Esophagus (tissue), 2 donors: ENCODE measurements around the gene TASP1. TPM values are rescaled to one million over a fixed set of nuclear protein-coding genes. Genes with fewer than 3 reads are reported as not detected.

Source experiments
- H3K27ac ChIP-seq, 2 donors: one replicate each; pipeline ENCODE4 v1.5.1; 2013; ENCODE audit warnings: low read depth in 2 of 2, mild to moderate bottlenecking in 2 of 2, inconsistent platforms in 1 of 2, low read length in 1 of 2, moderate library complexity in 1 of 2
- H3K27me3 ChIP-seq, 2 donors: one replicate each; pipeline ENCODE4 v1.6.1; 2013; ENCODE audit warnings: low read length in 2 of 2, control low read depth in 1 of 2, mild to moderate bottlenecking in 1 of 2; ENCODE audit not compliant: insufficient read depth in 2 of 2, control insufficient read depth in 1 of 2
- H3K36me3 ChIP-seq, 2 donors: one replicate each; pipeline ENCODE4 v1.6.1; 2013; ENCODE audit warnings: low read length in 1 of 2; ENCODE audit not compliant: control insufficient read depth in 2 of 2, insufficient read depth in 2 of 2
- H3K4me1 ChIP-seq, 2 donors: one replicate each; pipeline ENCODE4 v1.6.1; 2013; ENCODE audit warnings: low read length in 1 of 2; ENCODE audit not compliant: control insufficient read depth in 2 of 2, insufficient read depth in 2 of 2
- H3K4me3 ChIP-seq, 2 donors: one replicate each; pipeline ENCODE4 v1.5.1; 2013; ENCODE audit warnings: low read length in 2 of 2, mild to moderate bottlenecking in 2 of 2, low read depth in 1 of 2, moderate library complexity in 1 of 2
- H3K9me3 ChIP-seq, 2 donors: one replicate each; pipeline ENCODE4 v1.6.1; 2013; ENCODE audit warnings: mild to moderate bottlenecking in 2 of 2, low read depth in 1 of 2, low read length in 1 of 2, moderate library complexity in 1 of 2; ENCODE audit not compliant: control insufficient read depth in 2 of 2, insufficient read depth in 1 of 2
- WGBS, 2 donors: extraction: QIAGEN DNeasy Blood & Tissue Kit; methylation state at CpG; one replicate each; pipeline ENCODE4 v1.1.7; 2013; 5-methylcytosine and 5-hydroxymethylcytosine counted together
- polyA plus RNA-seq, 2 donors: library from polyadenylated mRNA; stranded (reverse); fragments of 200-250 nt; gene quantifications; one replicate each; pipeline ENCODE4 v1.2.3, GENCODE V29; 2013
- donor health status: healthy with polysubstance abuse.
- donor health status: Bipolar disorder and iron deficiency.

Gene TASP1
- polyA plus RNA-seq, 2 donors, result 3.5 to 4.9 TPM

DNA sequence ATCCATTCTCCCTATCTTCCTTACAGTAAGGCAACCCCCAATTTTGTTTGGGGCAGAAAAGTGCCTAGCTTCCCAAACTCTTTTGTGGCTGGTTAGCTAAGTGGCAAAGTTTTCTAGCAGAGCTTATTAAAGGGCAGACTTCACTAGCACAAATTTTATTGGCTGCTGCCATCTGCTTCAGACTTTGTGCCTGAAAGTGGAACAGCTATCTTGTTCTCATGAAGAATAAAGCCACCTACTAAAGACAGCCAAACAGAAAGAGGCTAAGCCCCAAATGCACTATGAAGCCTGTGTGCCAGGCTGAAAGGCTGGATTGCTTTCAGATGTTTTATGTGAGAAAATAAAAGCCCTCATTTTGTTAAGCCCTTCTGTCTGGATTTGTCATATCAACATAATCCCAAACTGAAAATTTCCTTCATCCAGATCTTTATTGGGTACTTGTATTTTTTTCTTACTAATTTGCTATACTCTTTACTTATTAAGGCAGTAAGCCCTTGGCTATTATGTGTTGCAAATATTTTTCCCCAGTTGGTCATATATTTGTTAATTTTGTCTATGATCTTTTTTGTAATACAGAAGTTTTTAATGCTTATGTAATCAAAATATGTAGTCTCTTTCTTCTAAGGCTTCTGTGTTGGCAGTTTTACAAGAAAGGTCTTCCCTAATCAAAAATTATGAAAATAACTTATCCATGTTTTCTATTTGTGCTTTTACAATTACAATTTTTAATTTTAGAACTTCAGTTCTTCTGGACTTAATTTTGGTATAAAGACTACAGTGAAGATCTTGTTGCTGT is 191.1 kb downstream of the TASP1 start:
- Histone ChIP-seq H3K36me3 (no peaks in the 10 kb centered on the region), H3K27me3 (no peaks in the 10 kb centered on the region)

DNA sequence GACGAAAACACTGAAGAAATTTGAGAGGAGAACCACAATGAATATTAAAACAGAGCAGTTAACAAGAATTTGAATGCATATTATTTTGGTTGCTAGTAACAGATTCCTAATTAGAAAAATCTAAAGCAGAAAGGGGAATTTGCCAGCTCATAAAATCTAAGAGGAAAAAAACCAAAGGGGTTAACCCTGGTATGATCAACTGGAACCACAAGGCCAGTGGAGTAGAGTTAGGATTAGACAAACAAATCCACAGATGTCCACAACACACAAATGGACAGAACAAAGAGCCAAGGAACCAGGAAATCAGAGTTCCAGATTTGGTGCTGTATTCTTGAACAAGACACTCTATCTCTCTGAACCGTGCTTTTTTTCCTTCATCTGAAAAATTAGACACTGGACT is 195.0 kb downstream of the TASP1 start:
- no peaks in the 10 kb centered on the region for H3K27me3 ChIP-seq
- no peak overlapping the region for H3K27ac ChIP-seq
- H3K9me3 ChIP-seq, result no peaks in the 10 kb centered on the region
- 88 to 89% methylated on average over 2 of the region's 2 CpGs for WGBS, 2 donors
- no peak overlapping the region for H3K4me3 ChIP-seq
- H3K36me3 ChIP-seq, result no peaks in the 10 kb centered on the region
- H3K4me1 ChIP-seq, result no peaks in the 10 kb centered on the region

More for the DNA sequence above, 191.1 kb downstream of the TASP1 start:
- Histone ChIP-seq H3K27ac (no peak overlapping the region), H3K9me3 (no peaks in the 10 kb centered on the region), H3K4me3 (no peak overlapping the region), H3K4me1 (no peaks in the 10 kb centered on the region)

DNA sequence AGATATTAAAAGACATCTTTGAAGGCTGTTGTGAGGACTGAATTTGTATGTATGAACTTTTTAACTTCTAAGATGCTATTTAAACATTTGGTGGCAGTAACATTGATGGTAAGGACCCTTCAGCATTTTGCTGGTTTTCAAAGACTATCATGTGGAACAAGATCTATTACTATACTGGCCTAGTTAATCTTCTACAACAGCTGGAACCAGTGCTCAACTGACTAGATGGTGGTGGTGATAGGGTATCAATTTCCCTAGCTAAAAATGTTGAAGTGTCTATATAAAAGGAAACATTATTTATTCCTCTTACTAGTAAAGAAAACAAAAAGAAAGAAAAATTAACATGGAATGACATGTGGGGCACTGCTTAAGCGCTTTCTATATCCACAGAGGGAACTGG is 195.7 kb downstream of the TASP1 start:
- Histone ChIP-seq H3K27me3 (no peaks in the 10 kb centered on the region), H3K36me3 (no peaks in the 10 kb centered on the region), H3K27ac (no peak overlapping the region), H3K9me3 (no peaks in the 10 kb centered on the region), H3K4me1 (no peaks in the 10 kb centered on the region), H3K4me3 (no peak overlapping the region)
- 90 to 92% methylated on average over 1 of the region's 1 CpG for WGBS, 2 donors

DNA sequence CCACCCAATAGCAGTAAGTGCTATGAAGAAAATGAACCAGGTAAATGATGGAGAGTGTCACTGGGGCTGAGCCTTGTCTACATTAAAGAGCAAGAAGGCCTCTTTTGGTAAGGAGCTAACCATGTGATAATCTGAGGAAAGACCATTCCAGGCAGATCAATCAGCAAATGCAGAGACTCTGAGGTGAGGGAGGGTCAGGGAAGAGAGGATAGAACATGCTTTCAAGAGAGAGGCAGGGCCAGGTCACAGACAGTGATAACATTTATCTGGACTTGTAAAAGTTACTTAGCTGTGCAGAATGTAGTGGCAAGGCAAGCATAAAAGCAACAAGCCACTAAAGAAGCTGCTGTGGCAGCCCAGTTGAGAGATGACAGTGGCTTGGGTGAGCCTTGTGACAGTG is 197.3 kb downstream of the TASP1 start:
- Histone ChIP-seq H3K4me1 (no peaks in the 10 kb centered on the region), H3K36me3 (no peaks in the 10 kb centered on the region), H3K27ac (no peak overlapping the region), H3K9me3 (no peaks in the 10 kb centered on the region), H3K27me3 (no peaks in the 10 kb centered on the region), H3K4me3 (no peak overlapping the region)

DNA sequence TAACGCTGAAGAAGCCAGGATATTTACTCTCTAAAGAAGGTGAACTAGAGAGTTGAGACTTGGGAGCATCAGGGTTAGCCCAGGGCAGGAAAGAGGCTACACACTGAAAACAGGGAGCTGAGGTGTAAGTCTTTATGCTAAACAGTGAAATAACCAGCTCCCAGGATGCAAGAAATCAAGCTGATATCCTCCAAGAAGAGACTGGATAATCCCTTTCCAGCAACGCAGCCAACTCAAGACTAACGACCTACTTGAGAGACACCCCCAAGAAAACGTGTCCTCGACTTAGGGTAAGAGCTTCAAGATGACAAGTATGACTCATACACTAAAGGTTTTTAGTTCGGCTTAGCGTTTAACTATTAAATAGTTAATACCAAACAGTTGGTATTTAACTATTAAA is 202.2 kb downstream of the TASP1 start:
- peaks cover 0 to 3% of the 10 kb centered on the region in 2 donors for H3K36me3 ChIP-seq

DNA sequence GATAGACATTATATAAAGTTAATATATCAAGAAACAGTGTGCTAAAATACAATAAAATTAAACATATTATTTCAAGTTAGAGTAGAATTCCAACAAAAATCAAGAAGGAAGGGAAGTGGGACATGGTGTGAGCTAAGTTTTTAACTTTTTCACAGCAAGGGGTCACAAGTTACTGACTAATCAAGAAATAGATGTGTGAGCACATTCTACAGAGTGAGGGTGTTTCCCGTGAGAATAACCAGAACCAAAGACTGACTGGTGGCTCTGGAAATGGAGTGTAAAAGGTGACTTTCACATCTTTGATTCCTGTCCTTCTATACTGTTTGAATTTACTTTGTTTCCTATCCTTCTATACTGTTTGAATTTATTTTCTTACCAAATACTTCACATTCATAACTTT is 206.6 kb downstream of the TASP1 start:
- 92 to 100% methylated on average over 1 of the region's 1 CpG for WGBS, 2 donors

More for the DNA sequence above, 202.2 kb downstream of the TASP1 start:
- no peaks in the 10 kb centered on the region for H3K4me1 ChIP-seq
- 83 to 84% methylated on average over 7 of the region's 7 CpGs for WGBS, 2 donors
- no peak overlapping the region for H3K27ac ChIP-seq
- no peak overlapping the region for H3K4me3 ChIP-seq
- H3K9me3 ChIP-seq, result no peaks in the 10 kb centered on the region
- no peaks in the 10 kb centered on the region for H3K27me3 ChIP-seq

DNA sequence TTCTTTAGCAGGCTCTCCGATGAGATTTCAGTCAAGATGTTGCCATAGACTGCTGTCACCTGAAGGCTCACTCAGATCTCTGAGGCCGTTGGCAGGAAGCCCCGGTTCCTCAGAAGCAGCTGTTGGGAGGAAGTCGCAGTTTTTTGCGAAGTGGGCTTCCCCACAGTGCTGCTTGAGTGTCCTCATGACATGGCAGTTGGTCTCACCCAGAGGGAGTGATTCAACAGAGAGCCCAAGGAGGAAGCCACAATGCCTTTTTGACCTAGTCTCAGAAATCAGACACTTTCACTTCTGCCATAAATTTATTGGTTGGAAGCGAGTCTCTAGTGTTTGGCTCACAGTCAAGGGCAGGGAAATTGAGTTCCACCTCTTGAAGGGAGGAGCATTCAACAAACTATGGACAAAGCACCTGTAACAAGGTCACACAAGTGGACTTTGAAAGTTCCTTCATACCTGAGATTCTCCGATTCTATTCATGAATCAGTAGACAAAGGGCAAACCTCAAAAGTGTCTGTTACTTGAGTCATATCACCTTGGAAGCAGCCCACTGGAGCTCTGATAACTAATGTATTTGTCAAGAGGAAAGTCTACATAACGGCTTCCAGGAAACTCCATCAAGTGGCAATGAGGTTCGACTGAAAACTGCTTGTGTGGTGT is 208.3 kb downstream of the TASP1 start:
- no peaks in the 10 kb centered on the region for H3K9me3 ChIP-seq
- H3K4me3 ChIP-seq, result no peak overlapping the region
- WGBS, 2 donors, result 89 to 90% methylated on average over 9 of the region's 9 CpGs
- H3K27ac ChIP-seq, result no peak overlapping the region
- no peaks in the 10 kb centered on the region for H3K27me3 ChIP-seq
- peaks cover 0 to 3% of the 10 kb centered on the region in 2 donors for H3K36me3 ChIP-seq
- H3K4me1 ChIP-seq, result no peaks in the 10 kb centered on the region

More for the DNA sequence above, 206.6 kb downstream of the TASP1 start:
- no peak overlapping the region for H3K27ac ChIP-seq
- H3K4me3 ChIP-seq, result no peak overlapping the region
- no peaks in the 10 kb centered on the region for H3K9me3 ChIP-seq
- no peaks in the 10 kb centered on the region for H3K4me1 ChIP-seq
- H3K36me3 ChIP-seq, result peaks cover 0 to 3% of the 10 kb centered on the region in 2 donors
- no peaks in the 10 kb centered on the region for H3K27me3 ChIP-seq

DNA sequence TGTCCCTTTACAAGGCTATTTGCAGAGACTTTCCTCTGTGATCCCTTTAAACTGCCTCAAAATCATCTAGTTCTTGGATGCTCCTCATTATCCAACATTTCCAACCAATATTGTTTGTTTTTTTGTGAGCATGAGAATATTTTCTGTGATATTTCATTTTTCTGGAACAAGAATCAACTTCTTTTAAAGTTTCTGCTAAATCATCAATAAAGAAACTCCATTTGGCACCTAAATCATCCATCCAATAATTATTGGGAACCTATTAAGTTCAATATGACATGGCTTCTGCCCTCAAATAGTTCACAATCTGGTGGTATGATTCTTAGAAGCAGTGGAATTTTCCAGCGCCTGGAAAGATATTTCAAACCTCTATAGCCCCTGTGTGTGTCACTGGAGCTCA is 210.0 kb downstream of the TASP1 start:
- no peaks in the 10 kb centered on the region for H3K9me3 ChIP-seq
- H3K4me3 ChIP-seq, result no peak overlapping the region
- H3K4me1 ChIP-seq, result no peaks in the 10 kb centered on the region
- no peaks in the 10 kb centered on the region for H3K27me3 ChIP-seq
- no peak overlapping the region for H3K27ac ChIP-seq
- WGBS, 2 donors, result 97 to 100% methylated on average over 1 of the region's 1 CpG
- H3K36me3 ChIP-seq, result no peaks in the 10 kb centered on the region

DNA sequence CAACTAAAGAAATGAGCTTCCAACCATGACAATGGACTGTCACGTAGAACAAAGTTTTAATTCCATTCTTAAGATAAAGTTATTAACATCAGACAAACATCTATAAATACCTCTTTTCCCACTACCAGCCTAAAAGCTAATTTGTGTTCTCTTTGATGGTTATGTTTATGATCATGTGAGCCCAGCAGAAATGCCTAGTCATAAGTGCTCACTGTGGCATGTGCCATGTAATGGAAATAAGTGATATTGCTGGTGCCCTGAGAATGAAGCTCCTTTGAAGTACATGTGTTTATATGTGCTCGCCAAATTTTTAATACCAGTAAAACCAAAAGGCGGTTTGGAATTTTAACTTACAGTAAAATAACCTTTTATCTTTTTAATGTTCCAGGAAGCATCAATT is 211.9 kb downstream of the TASP1 start:
- H3K4me1 ChIP-seq, result no peaks in the 10 kb centered on the region
- H3K4me3 ChIP-seq, result no peak overlapping the region
- no peaks in the 10 kb centered on the region for H3K9me3 ChIP-seq
- WGBS, 2 donors, result 65 to 80% methylated on average over 3 of the region's 3 CpGs
- no peaks in the 10 kb centered on the region for H3K27me3 ChIP-seq
- H3K36me3 ChIP-seq, result no peaks in the 10 kb centered on the region
- H3K27ac ChIP-seq, result no peak overlapping the region
